Testis (tissue), 2 donors: Measurements from ENCODE around the gene ALDOC.

ENCODE experiments used
- CTCF ChIP-seq, 3 experiments: fragments of 450-650 bp in 2 of 3; fragments of 200-600 bp in 1 of 3; sonication (generic) in 1 of 3; IDR thresholded peaks; one replicate each; pipeline ENCODE4 v1.5.1; 2016 to 2019; ENCODE audit warnings: antibody characterized with exemption in 3 of 3, mild to moderate bottlenecking in 2 of 3, moderate library complexity in 1 of 3
- POLR2A ChIP-seq: fragments of 450-650 bp; IDR thresholded peaks from one replicate; pipeline ENCODE4 v1.6.1; 2017; ENCODE audit warnings: antibody characterized with exemption, mild to moderate bottlenecking, moderate library complexity

GRCh38 chr17:28540231-28540630 is 36.5 kb downstream of the ALDOC start:
- TF ChIP-seq CTCF (IDR thresholded peaks at IDR 0.05) (no peak), POLR2A (no peak)
